ENCODE data around the gene ATP5F1A.

Gene ATP5F1A

GRCh38 chr18:46042571-46043123 lies 55.4 kb downstream of the ATP5F1A start:
- no peak for DNase-seq

- no peak for DNase-seq
Observed at GRCh38 chr18:46040747-46041104, 57.4 kb downstream of the ATP5F1A start.

GRCh38 chr18:46040033-46040746 lies 57.9 kb downstream of the ATP5F1A start:
- no peak for DNase-seq

GRCh38 chr18:46037512-46038305 lies 60.4 kb downstream of the ATP5F1A start:
- no peak for DNase-seq

- DNase-seq: no peak
Observed at GRCh38 chr18:46035696-46036680, 62.1 kb downstream of the ATP5F1A start.

- no peak for DNase-seq
Observed at GRCh38 chr18:46034230-46034629, 63.9 kb downstream of the ATP5F1A start.

GRCh38 chr18:46031741-46032140 lies 66.4 kb downstream of the ATP5F1A start:
- no peak for DNase-seq
